ENCODE measurements around the gene MAFG.

The MAFG gene

GRCh38 chr17:81898029-81898866 is 29.3 kb downstream of the MAFG start:
- DNase-seq (ENCODE audit: low read depth in 2 of 2) = no peak

- DNase-seq (ENCODE audit: low read depth in 2 of 2) = no peak
Observed at GRCh38 chr17:81895400-81895799, 32.1 kb downstream of the MAFG start.

GRCh38 chr17:81891303-81891552 is 36.3 kb downstream of the MAFG start:
- DNase-seq (ENCODE audit: low read depth in 2 of 2) = no peak

- no peak for DNase-seq (ENCODE audit: low read depth in 2 of 2)
Observed at GRCh38 chr17:81890447-81891302, 36.9 kb downstream of the MAFG start.

- no peak for DNase-seq (ENCODE audit: low read depth in 2 of 2)
Observed at GRCh38 chr17:81889602-81890001, 37.9 kb downstream of the MAFG start.

- DNase-seq (ENCODE audit: low read depth in 2 of 2) = no peak
Observed at GRCh38 chr17:81888988-81889595, 38.4 kb downstream of the MAFG start.

- no peak for DNase-seq (ENCODE audit: low read depth in 2 of 2)
Observed at GRCh38 chr17:81888105-81888987, 39.2 kb downstream of the MAFG start.

GRCh38 chr17:81885869-81886548 is 41.5 kb downstream of the MAFG start:
- no peak for DNase-seq (ENCODE audit: low read depth in 2 of 2)

- no peak for DNase-seq (ENCODE audit: low read depth in 2 of 2)
Observed at GRCh38 chr17:81885454-81885853, 42.1 kb downstream of the MAFG start.

GRCh38 chr17:81884968-81885367 is 42.6 kb downstream of the MAFG start:
- no peak for DNase-seq (ENCODE audit: low read depth in 2 of 2)

GRCh38 chr17:81884520-81884919 is 43.0 kb downstream of the MAFG start:
- no peak for DNase-seq (ENCODE audit: low read depth in 2 of 2)

- DNase-seq (ENCODE audit: low read depth in 2 of 2) = no peak
Observed at GRCh38 chr17:81879121-81879520, 48.4 kb downstream of the MAFG start.

GRCh38 chr17:81878294-81878693 is 49.2 kb downstream of the MAFG start:
- no peak for DNase-seq (ENCODE audit: low read depth in 2 of 2)

GRCh38 chr17:81877569-81877968 is 50.0 kb downstream of the MAFG start:
- DNase-seq (ENCODE audit: low read depth in 2 of 2) = no peak

- DNase-seq (ENCODE audit: low read depth in 2 of 2) = peak; percentile 93 to 95
Observed at GRCh38 chr17:81871387-81872230, 55.9 kb downstream of the MAFG start.

GRCh38 chr17:81870981-81871386 is 56.6 kb downstream of the MAFG start, which contains the start of gene ARHGDIA:
ARHGDIA (minus strand) TSS chr17:81871337; CDS start chr17:81869930, 1,407 bp downstream.
- no peak for DNase-seq (ENCODE audit: low read depth in 2 of 2)

- DNase-seq (ENCODE audit: low read depth in 2 of 2) = peak in 1 of 2 donors; percentile 28
Observed at GRCh38 chr17:81870131-81870980, 57.2 kb downstream of the MAFG start.

- peak; percentile 33 to 41 for DNase-seq (ENCODE audit: low read depth in 2 of 2)
Observed at GRCh38 chr17:81869221-81870130, 58.1 kb downstream of the MAFG start.

Data from stimulated activated CD8-positive, alpha-beta memory T cell treated with anti-CD3 and anti-CD28 coated beads, Interleukin-15, amount 100 ng/mL, for 48 hours (primary cell).